ENCODE data around the gene MSTN. TPM values are rescaled to one million over a fixed set of nuclear protein-coding genes. Genes with fewer than 3 reads are reported as not detected.

Gene MSTN
- total RNA-seq, 1 donor from 2014 or later = not detected

DNA sequence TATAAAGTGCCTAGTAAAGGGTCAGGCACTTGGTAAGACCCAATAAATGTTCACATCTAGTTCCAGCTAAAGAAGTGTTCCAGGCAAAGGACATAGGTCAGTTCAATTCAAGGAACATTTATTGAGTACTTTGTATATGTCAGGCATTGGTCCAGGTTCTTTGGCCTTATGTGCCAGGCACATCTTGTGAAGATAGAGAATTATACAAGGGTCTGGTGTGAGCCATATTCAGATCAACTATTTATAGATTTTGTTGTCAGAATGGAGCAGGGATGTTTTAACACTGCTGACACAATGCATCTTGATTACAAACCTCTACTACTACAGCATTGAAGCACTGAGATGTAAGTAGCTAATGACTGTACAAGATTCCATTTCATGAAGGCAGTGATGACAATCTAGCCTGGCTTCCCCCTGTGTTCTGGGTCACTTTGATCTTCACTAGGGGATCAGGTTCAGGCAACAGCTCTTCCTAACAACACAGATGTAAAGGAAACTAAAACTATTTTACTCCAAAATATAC lies 18.1 kb upstream of the MSTN start:
- TF ChIP-seq, protein P1, sequence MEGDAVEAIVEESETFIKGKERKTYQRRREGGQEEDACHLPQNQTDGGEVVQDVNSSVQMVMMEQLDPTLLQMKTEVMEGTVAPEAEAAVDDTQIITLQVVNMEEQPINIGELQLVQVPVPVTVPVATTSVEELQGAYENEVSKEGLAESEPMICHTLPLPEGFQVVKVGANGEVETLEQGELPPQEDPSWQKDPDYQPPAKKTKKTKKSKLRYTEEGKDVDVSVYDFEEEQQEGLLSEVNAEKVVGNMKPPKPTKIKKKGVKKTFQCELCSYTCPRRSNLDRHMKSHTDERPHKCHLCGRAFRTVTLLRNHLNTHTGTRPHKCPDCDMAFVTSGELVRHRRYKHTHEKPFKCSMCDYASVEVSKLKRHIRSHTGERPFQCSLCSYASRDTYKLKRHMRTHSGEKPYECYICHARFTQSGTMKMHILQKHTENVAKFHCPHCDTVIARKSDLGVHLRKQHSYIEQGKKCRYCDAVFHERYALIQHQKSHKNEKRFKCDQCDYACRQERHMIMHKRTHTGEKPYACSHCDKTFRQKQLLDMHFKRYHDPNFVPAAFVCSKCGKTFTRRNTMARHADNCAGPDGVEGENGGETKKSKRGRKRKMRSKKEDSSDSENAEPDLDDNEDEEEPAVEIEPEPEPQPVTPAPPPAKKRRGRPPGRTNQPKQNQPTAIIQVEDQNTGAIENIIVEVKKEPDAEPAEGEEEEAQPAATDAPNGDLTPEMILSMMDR (IDR thresholded peaks at IDR 0.05; ENCODE audit: insufficient read depth, low read length, poor library complexity, severe bottlenecking) = no peak
- H3K36me3 ChIP-seq (ENCODE audit: control insufficient read depth, insufficient read depth, low read length) = no peaks in the 10 kb centered on the region
- H3K27me3 ChIP-seq (ENCODE audit: control insufficient read depth, insufficient read depth, low read length) = no peaks in the 10 kb centered on the region
- H3K4me3 ChIP-seq (ENCODE audit: low read depth, low read length) = no peak overlapping the region
- no peak for DNase-seq (ENCODE audit: low read depth)

GRCh38 chr2:190079160-190079559 lies 16.6 kb upstream of the MSTN start:
- no peak overlapping the region for H3K4me3 ChIP-seq (ENCODE audit: low read depth, low read length)
- DNase-seq (ENCODE audit: low read depth) = no peak
- H3K27me3 ChIP-seq (ENCODE audit: control insufficient read depth, insufficient read depth, low read length) = no peaks in the 10 kb centered on the region
- no peaks in the 10 kb centered on the region for H3K36me3 ChIP-seq (ENCODE audit: control insufficient read depth, insufficient read depth, low read length)
- TF ChIP-seq, protein P1 (IDR thresholded peaks at IDR 0.05; ENCODE audit: insufficient read depth, low read length, poor library complexity, severe bottlenecking) = no peak

- no peak for DNase-seq (ENCODE audit: low read depth)
- TF ChIP-seq, protein P1 (IDR thresholded peaks at IDR 0.05; ENCODE audit: insufficient read depth, low read length, poor library complexity, severe bottlenecking) = no peak
Observed at GRCh38 chr2:190075623-190076022, 13.1 kb upstream of the MSTN start.

DNA sequence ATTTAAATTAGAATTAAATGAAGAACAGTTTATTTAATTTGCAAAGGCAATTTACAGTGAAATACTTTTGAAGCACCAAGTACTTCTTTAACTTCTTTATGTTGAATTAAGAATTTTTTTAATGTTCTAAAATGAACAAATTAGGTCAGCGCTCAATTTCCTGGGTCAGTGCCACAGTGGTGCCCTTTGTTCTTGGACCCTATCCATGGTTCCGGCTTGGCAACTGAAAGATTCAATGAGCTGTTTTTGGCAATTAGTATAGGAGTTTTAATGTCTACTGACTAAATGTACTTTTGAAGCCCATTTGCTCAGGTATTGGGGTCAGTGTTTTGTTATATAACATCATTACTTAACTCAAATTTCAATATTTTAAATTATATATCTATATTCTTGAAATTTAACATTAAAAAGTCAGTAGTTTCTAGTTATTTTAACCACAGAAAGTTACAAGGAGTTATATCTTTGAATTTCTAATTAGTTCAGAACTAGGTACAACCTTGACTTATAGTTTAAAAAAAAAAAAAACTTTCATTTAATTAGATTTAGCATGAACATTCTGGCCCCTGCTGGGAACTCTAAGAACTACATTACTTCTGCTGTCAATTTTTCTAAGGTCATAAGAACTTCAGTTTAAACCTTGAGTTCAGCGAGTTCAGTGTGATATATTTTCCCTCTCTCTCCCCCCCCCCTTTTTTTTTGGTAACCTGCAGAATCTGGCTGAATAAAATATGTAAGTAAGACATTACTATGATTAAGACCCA lies 7.6 kb upstream of the MSTN start:
- DNase-seq (ENCODE audit: low read depth) = peak; percentile 26
- no peak overlapping the region for H3K4me3 ChIP-seq (ENCODE audit: low read depth, low read length)
- H3K36me3 ChIP-seq (ENCODE audit: control insufficient read depth, insufficient read depth, low read length) = no peaks in the 10 kb centered on the region
- TF ChIP-seq, protein P1 (IDR thresholded peaks at IDR 0.05; ENCODE audit: insufficient read depth, low read length, poor library complexity, severe bottlenecking) = peak; percentile 62
- no peaks in the 10 kb centered on the region for H3K27me3 ChIP-seq (ENCODE audit: control insufficient read depth, insufficient read depth, low read length)

More at GRCh38 chr2:190075623-190076022, 13.1 kb upstream of the MSTN start:
- H3K4me3 ChIP-seq (ENCODE audit: low read depth, low read length) = no peak overlapping the region
- H3K36me3 ChIP-seq (ENCODE audit: control insufficient read depth, insufficient read depth, low read length) = no peaks in the 10 kb centered on the region
- H3K27me3 ChIP-seq (ENCODE audit: control insufficient read depth, insufficient read depth, low read length) = no peaks in the 10 kb centered on the region

DNA sequence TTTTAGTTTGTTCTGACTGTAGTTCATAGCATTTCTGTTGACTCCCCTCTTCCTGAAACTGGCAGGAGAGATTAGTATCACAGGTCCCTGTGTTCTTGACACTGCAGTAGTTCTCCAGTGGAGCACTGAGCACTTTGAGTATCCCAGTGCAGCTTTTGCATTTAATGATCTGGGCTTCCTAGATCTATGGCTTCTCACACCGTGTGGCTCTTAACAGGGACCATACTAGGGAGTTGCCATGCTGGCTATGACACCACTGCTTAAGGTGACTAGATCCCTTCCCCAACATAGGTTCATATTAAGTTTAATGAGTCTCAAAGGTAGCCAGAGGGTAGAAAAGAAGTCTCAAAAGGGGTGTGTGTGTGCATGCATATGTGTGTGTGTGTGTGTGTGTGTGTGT lies 6.2 kb upstream of the MSTN start:
- TF ChIP-seq, protein P1 (IDR thresholded peaks at IDR 0.05; ENCODE audit: insufficient read depth, low read length, poor library complexity, severe bottlenecking) = no peak
- Histone ChIP-seq H3K4me3 (ENCODE audit: low read depth, low read length) (no peak overlapping the region), H3K27me3 (ENCODE audit: control insufficient read depth, insufficient read depth, low read length) (no peaks in the 10 kb centered on the region), H3K36me3 (ENCODE audit: control insufficient read depth, insufficient read depth, low read length) (no peaks in the 10 kb centered on the region)
- no peak for DNase-seq (ENCODE audit: low read depth)
